ENCODE measurements around the gene ZNF692. TPM values are rescaled to one million over a fixed set of nuclear protein-coding genes. Genes with fewer than 3 reads are reported as not detected.
A peak's percentile ranks its signal among the peaks of the same experiment; 100 is the strongest.
"Not testable (repeated sequence)": the region's sequence is repeated elsewhere in the genome, so short reads cannot be mapped to it uniquely, and the experiment has no call there.

Gene ZNF692
- total and polyA plus RNA-seq, 7 donors, result 13.4 to 30.8 (median 19.6) TPM

- Histone ChIP-seq H3K4me3 (no peak overlapping the region), H3K27me3 (ENCODE audit: insufficient read depth in 3 of 3, low read length in 2 of 3) (peaks cover 0 to 3% (median 0%) of the 10 kb centered on the region in 3 donors), H3K36me3 (ENCODE audit: insufficient read depth in 1 of 2, low read depth in 1 of 2) (peaks cover 0 to 1% of the 10 kb centered on the region in 2 donors), H3K9me3 (no peaks in the 10 kb centered on the region), H3K4me1 (no peaks in the 10 kb centered on the region), H3K27ac (no peak overlapping the region)
- ATAC-seq (no peak), DNase-seq (no peak)
- intact Hi-C loops (cut with DNase I), result loop anchor here in 1 of 2 donors (2.0 to 5.0 kb wide), 2 partner anchors 109 to 183 kb away; no protein-coding TSS in a partner anchor
- TF ChIP-seq, protein P1, sequence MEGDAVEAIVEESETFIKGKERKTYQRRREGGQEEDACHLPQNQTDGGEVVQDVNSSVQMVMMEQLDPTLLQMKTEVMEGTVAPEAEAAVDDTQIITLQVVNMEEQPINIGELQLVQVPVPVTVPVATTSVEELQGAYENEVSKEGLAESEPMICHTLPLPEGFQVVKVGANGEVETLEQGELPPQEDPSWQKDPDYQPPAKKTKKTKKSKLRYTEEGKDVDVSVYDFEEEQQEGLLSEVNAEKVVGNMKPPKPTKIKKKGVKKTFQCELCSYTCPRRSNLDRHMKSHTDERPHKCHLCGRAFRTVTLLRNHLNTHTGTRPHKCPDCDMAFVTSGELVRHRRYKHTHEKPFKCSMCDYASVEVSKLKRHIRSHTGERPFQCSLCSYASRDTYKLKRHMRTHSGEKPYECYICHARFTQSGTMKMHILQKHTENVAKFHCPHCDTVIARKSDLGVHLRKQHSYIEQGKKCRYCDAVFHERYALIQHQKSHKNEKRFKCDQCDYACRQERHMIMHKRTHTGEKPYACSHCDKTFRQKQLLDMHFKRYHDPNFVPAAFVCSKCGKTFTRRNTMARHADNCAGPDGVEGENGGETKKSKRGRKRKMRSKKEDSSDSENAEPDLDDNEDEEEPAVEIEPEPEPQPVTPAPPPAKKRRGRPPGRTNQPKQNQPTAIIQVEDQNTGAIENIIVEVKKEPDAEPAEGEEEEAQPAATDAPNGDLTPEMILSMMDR (IDR thresholded peaks at IDR 0.05), result no peak
- 84 to 95% (median 90%) methylated on average over 1 of the region's 1 CpG for WGBS, 3 donors
Measured at GRCh38 chr1:248805876-248806275, 53.0 kb downstream of the ZNF692 start.

DNA sequence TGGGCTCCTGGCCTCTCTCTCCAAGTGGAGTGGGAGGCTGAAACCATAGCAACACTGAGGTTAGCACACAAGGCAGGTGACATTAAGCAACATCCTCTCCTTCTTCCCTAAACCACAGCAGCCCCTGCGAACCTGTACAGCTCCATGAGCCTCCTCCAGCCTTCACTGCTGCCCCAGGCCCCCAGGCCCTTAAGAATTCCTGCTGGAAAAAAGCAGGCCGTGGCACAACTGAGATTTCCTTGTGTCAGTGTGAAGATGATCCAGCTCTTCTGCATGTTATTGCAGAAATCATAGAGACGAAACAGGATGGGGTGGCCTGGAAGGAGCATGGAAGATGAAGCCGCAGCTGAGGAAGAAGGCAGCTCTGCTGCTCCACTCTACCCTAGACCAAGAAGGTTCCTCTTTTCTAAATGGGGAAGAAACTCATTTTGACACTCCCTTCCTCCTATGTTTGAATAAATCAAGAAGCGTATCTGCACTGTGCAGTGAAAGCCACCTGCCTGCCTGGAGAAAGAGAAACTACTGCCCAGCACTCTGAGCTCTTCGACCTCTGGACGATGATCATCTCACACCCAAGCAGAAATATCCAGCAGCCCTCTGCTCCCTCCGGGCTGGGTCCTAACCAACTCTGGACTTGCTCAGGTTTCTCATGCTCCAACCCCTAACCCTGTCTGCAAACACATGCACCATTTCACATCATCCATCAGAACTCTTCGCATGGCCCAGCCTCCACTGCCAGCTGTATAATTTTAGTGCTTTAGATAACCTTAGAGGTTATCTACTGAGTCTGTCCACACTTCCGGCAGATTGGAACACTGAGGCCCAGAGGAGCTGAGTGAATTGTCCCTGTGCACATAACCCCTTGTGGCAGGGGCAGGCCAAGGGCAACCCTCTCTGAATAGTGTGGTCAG, 53.9 kb downstream of the ZNF692 start:
- Histone ChIP-seq H3K9me3 (no peaks in the 10 kb centered on the region), H3K4me1 (no peaks in the 10 kb centered on the region), H3K27ac (no peak overlapping the region), H3K4me3 (no peak overlapping the region), H3K36me3 (ENCODE audit: insufficient read depth in 1 of 2, low read depth in 1 of 2) (no peaks in the 10 kb centered on the region), H3K27me3 (ENCODE audit: insufficient read depth in 3 of 3, low read length in 2 of 3) (peaks cover 0 to 3% (median 0%) of the 10 kb centered on the region in 3 donors)
- TF ChIP-seq, protein P1 (IDR thresholded peaks at IDR 0.05), result no peak
- DNase-seq (no peak), ATAC-seq (peak in 3 of 4 donors; percentile 18 to 36 (median 19))
- 80 to 82% (median 82%) methylated on average over 10 of the region's 10 CpGs for WGBS, 3 donors
- intact Hi-C loops (cut with DNase I), result loop anchor here in 1 of 2 donors (5.0 kb wide), 1 partner anchor 108 kb away; no protein-coding TSS in a partner anchor

DNA sequence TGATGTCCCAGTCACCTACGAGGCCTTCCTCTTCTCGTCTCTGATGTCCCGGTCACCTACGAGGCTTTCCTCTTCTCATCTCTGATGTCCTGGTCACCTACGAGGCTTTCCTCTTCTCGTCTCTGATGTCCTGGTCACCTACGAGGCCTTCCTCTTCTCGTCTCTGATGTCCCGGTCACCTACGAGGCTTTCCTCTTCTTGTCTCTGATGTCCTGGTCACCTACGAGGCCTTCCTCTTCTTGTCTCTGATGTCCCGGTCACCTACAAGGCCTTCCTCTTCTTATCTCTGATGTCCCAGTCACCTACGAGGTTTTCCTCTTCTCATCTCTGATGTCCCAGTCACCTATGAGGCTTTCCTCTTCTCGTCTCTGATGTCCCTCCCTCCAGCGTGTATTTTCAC, 55.4 kb downstream of the ZNF692 start:
- H3K9me3 ChIP-seq; ATAC-seq; H3K36me3 ChIP-seq (ENCODE audit: insufficient read depth in 1 of 2, low read depth in 1 of 2); H3K27me3 ChIP-seq (ENCODE audit: insufficient read depth in 3 of 3, low read length in 2 of 3); H3K27ac ChIP-seq; H3K4me1 ChIP-seq; H3K4me3 ChIP-seq; intact Hi-C loops (cut with DNase I); DNase-seq: not testable (repeated sequence)
- 86 to 90% (median 87%) methylated on average over 15 of the region's 15 CpGs for whole genome bisulfite sequencing, 3 donors

- Histone ChIP-seq H3K27me3 (ENCODE audit: insufficient read depth in 3 of 3, low read length in 2 of 3) (peaks cover 0 to 3% (median 0%) of the 10 kb centered on the region in 3 donors), H3K36me3 (ENCODE audit: insufficient read depth in 1 of 2, low read depth in 1 of 2) (no peaks in the 10 kb centered on the region), H3K4me3 (no peak overlapping the region), H3K27ac (no peak overlapping the region), H3K9me3 (no peaks in the 10 kb centered on the region), H3K4me1 (no peaks in the 10 kb centered on the region)
- ATAC-seq (no peak), DNase-seq (no peak)
- TF ChIP-seq, protein P1 (IDR thresholded peaks at IDR 0.05), result no peak
- WGBS, 3 donors, result 75 to 82% (median 82%) methylated on average over 6 of the region's 6 CpGs
- intact Hi-C loops (cut with DNase I), result no loop called here
Measured at GRCh38 chr1:248802454-248802853, 56.4 kb downstream of the ZNF692 start.

DNA sequence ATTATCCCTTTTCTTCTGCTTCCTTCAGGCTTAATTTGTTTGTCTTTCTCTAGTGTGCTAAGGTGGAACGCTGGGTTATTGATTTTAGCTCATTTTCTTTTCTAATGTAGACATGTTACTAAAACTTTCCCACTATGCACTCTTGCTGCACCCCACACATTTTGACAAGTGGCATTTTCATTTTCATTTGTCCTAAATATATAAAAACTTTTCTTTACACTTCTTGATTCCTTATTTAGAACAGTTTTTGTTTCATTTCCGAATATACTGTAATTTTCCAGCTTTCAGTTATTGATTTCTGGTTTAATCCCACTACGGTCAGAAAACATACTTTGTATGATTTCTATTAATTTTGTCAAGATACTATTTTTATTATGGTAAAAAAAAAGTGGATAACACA, 58.4 kb downstream of the ZNF692 start:
- Histone ChIP-seq H3K27ac (no peak overlapping the region), H3K36me3 (ENCODE audit: insufficient read depth in 1 of 2, low read depth in 1 of 2) (no peaks in the 10 kb centered on the region), H3K4me1 (no peaks in the 10 kb centered on the region), H3K4me3 (no peak overlapping the region), H3K9me3 (no peaks in the 10 kb centered on the region), H3K27me3 (ENCODE audit: insufficient read depth in 3 of 3, low read length in 2 of 3) (peaks cover 0 to 3% (median 0%) of the 10 kb centered on the region in 3 donors)
- 73 to 82% (median 79%) methylated on average over 3 of the region's 3 CpGs for WGBS, 3 donors
- no peak for DNase-seq
- intact Hi-C loops (cut with DNase I), result no loop called here
- TF ChIP-seq, protein P1 (IDR thresholded peaks at IDR 0.05), result no peak
- ATAC-seq, result no peak

Measured in psoas muscle (tissue), 8 donors.